ENCODE results near the gene SLC25A6. TPM values are rescaled to one million over a fixed set of nuclear protein-coding genes. Genes with fewer than 3 reads are reported as not detected.
"Not testable (repeated sequence)": the region's sequence is repeated elsewhere in the genome, so short reads cannot be mapped to it uniquely, and the experiment has no call there.

The SLC25A6 gene
- total RNA-seq, 1 donor from 2014 or later: 141 TPM

DNA sequence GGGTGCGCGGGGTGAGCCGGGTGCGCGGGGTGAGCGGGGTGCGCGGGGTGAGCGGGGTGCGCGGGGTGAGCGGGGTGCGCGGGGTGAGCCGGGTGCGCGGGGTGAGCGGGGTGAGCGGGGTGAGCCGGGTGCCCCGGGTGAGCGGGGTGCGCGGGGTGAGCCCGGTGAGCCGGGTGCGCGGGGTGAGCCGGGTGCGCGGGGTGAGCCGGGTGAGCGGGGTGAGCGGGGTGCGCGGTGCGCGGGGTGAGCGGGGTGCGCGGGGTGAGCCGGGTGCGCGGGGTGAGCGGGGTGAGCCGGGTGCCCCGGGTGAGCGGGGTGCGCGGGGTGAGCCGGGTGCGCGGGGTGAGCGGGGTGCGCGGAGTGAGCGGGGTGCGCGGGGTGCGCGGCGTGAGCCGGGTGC lies 25.6 kb downstream of the SLC25A6 start:
- ATAC-seq (ENCODE audit: poor library complexity); DNase-seq; intact Hi-C loops (cut with DNase I): not testable (repeated sequence)

DNA sequence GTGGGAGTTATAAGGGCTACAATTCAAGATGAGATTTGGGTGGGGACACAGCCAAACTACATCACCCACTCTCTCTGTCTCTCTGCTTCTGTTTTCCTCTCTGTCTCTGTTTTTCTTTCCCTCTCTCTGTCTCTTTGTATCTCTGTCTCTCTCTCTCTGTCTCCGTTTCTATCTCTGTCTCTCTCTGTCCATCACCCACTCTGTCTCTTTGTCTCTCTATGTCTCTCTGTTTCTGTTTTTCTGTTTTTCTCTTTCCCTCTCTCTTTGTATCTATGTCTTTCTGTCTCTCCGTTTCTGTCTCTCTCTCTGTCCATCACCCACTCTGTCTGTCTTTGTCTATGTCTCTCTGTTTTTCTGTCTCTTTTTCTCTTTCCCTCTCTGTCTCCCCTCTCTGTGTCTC lies 30.0 kb downstream of the SLC25A6 start:
- intact Hi-C loops (cut with DNase I): no loop called here
- no peak for ATAC-seq (ENCODE audit: poor library complexity)
- DNase-seq: no peak

DNA sequence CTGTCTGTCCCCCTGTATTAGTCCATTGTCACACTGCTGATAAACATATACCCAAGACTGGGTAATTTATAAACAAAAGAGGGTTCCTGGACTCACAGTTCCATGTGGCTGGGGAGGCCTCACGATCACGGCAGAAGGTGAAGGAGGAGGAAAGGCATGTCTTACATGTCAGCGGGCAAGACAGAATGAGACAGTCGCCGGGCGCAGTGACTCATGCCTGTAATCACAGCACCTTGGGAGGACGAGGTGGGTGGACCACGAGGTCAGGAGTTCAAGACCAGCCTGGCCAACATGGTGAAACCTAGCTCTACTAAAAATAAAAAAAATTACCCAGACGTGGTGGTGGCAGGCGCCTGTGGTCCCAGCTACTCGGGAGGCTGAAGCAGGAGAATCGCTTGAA lies 30.6 kb downstream of the SLC25A6 start:
- ATAC-seq (ENCODE audit: poor library complexity): no peak
- intact Hi-C loops (cut with DNase I): no loop called here
- DNase-seq: no peak

DNA sequence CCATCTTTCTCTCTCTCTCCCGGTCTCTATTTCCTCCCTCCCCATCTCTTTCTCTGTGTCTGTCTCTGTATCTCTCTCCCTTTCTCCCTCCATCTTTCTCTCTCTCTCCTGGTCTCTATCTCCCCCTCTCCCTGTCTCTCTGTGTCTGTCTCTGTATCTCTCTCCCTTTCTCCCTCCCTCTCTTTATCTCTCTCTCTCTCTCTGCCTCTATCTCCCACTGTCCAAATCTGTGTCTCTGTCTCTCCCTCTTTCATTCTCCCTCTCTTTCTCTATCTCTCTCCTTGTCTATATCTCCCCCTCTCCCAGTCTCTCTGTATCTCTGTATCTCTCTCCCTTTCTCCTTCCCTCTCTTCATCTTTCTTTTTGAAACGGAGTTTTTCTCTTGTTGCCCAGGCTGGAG lies 31.7 kb downstream of the SLC25A6 start:
- intact Hi-C loops (cut with DNase I): no loop called here
- DNase-seq (no peak), ATAC-seq (ENCODE audit: poor library complexity) (no peak)

DNA sequence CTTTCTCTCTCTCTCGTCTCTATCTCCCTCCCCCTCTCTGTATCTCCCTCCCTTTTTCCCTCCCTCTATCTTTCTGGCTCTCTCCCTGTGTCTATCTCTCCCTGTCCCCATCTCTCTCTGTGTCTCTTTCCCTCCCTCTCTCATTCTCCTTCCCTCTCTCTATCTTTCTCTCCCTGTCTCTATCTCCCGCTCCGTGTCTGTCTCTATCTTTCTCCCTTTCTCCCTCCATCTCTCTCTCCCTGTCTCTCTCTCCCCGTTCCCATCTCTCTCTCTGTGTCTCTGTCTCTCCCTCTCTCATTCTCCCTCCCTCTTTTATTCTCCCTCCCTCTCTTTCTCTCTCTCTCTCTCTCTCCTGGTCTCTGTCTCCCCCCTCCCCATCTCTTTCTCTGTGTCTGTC lies 32.4 kb downstream of the SLC25A6 start:
- DNase-seq (no peak), ATAC-seq (ENCODE audit: poor library complexity) (no peak)
- intact Hi-C loops (cut with DNase I): no loop called here

DNA sequence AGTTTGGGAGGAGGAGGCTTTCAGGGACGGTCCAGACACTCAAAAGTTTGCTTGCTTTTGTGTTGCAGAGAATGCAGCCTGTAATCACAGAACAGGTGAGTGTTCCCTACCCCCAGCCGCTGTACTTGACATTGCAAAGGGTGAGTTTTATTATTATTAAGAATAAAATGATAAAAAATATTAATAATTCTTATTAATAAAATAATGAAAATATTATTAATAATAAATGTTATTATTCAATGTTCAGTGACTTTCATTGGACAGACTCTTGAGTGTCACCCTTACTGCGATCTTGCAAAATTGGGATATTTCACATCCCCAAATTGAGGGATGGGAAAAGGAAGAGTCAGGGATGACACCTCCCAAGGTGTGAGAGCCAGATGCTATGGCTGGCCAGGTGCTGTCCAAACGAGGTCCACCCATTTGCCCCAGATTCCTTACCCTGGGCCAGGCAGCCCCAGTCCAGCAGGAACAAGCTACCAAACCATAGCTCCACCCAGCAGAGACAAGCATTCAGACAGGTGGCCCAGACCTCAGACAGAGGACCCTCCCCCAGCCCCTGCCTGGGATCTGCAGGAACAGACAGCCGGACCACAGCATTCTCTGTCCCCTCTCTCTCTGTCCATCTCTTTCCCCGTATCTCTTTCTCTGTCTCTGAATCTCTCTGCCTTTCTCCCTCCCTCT lies 33.0 kb downstream of the SLC25A6 start:
- no peak for ATAC-seq (ENCODE audit: poor library complexity)
- intact Hi-C loops (cut with DNase I): no loop called here
- DNase-seq: no peak

DNA sequence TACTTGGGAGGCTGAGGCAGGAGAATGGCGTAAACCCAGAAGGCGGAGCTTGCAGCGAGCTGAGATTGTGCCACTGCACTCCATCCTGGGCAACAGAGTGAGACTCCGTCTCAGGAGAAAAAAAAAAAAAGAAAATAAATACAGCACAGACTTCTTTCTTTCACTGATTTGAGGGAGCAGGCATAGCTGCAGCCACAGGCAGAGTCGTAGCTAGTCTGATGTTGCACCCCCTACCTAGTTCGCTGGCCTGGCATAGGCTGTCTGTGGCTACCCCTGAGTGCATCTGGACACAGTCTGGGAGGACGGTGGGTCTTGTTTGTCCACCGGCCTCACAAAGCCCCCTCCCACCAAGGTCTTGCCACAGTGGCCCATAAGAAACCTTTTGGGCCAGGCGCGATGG lies 33.9 kb downstream of the SLC25A6 start:
- intact Hi-C loops (cut with DNase I): no loop called here
- ATAC-seq (ENCODE audit: poor library complexity) (no peak), DNase-seq (no peak)

DNA sequence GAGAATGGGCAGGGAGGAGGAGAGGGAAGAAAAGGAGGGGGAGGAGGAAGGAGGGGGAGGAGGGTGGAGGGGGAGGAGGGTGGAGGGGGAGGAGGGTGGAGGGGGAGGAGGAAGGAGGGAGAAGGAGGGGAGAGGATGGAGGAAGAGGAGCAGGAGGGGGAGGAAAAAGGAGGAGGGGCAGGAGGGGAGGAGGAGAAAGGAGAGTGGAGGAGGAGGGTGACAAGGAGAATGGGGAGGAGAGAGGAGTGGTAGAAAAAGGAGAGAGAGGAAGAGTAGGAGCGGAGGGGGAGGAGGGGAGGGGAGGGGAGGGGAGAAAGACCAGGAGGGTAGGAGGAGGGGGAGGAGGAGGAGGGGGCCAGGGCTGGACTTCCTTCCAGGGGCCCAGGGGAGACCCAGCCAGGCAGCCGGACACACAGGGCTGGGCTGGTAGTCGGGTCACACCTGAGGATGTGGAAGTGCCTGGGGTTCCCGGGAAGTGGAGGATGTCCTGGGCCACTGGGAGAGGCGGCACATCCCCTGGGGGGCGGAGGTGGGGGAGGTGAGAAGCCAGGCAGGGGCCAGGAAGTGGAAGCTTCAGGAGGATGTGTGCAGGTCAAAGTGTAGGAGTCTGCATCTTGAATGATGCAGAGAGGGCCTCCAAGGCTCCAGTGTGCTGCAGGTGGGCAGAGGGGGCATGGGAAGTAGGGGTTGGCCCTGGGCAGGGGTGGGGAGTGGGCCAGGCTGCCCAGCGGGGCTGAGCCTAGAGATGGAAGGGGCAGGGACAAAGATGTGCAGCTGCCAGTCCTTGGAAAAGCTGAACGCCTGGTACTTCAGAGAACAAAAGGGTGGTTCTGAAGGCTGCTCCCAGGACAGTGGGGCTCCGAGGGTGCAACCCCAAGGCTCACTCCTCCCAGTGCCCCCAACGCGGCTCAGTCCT lies 36.5 kb downstream of the SLC25A6 start:
- intact Hi-C loops (cut with DNase I): no loop called here
- DNase-seq (no peak), ATAC-seq (ENCODE audit: poor library complexity) (no peak)

DNA sequence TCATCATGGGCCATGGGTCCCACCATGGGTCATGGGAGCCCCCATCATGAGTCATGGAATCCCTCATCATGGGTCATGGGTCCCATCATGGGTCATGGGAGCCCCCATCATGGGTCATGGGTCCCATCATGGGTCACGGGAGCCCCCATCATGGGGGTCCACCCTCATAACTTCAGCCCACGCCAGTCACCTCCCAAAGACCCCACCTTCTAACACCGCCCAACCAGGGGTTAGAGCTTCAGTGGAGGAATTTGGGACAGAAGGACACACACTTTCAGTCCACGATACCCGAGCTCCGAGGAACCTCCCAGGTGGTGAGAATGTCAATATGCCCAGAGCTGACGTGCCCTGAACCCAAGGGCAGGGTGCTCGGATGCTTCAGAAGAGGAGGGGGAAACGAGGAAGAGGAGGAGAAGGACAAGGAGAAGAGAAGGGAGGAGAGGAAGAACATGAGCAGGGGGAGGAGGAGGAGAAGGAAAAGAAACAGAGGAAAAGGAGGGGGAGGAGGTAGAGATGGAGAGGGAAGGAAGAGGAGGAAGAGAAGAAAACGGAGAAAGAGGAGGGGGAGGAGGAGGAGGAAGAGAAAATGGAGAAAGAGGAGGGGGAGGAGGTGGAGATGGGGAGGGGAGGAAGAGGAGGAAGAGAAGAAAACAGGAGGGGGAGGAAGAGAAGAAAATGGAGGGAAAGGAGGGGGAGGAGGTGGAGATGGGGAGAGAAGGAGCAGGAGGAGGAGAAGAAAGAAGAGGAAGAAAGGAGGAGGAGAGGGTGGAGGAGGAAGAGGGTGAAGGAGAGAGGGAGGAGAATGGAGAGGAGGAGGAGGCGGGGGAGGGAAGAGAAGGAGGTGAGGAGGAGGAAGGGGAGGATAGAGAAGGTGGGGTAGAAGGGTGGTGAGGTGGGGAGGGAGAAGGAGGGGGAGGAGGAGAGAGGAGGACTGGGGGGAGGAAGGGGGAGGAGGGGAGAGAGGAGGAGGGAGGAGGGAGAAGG lies 37.6 kb downstream of the SLC25A6 start:
- intact Hi-C loops (cut with DNase I): no loop called here
- ATAC-seq (ENCODE audit: poor library complexity): no peak
- DNase-seq: no peak

DNA sequence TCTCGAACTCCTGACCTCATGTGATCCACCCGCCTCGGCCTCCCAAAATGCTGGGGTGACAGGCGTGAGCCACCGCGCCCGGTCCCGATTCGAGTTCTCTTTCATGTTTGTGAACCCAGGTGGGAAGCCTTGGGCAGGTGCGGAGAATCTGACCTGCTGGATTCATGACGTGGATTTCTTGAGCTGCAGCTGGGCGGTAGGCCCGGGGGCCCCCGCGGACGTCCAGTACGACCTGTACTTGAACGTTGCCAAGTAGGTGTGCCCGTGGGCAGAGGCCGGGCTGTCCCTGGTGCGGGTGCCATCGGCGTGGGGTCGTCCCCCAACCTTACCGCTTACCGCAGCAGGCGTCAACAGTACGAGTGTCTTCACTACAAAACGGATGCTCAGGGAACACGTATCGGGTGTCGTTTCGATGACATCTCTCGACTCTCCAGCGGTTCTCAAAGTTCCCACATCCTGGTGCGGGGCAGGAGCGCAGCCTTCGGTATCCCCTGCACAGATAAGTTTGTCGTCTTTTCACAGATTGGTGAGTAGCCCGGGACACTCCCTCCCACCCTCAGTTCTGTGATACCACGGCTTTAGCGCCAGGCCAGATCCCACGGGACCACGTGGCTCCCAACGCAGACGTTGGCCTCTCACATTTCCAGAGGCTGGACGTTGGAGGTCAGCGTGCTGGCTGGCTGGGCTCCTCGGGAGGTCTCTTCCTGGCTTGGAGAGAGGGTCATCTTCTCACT lies 39.8 kb downstream of the SLC25A6 start:
- ATAC-seq (ENCODE audit: poor library complexity): no peak
- intact Hi-C loops (cut with DNase I): no loop called here
- no peak for DNase-seq

DNA sequence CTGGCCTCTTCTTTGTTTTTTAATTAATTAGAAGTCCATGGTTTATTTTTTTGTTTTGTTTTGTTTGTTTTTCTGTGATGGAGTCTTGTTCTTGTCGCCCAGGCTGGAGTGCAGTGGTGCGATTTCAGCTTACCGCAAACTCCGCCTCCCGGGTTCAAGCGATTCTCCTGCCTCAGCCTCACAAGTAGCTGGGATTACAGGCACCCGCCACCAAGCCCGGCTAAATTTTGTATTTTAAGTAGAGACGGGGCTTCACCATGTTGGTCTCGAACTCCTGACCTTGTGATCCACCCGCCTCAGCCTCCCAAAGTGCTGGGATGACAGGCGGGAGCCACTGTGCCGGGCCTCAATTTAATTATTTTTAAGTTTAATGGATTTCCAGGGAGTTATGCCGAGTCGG lies 42.3 kb downstream of the SLC25A6 start:
- peak; percentile 18 for DNase-seq
- intact Hi-C loops (cut with DNase I); ATAC-seq (ENCODE audit: poor library complexity): not testable (repeated sequence)

DNA sequence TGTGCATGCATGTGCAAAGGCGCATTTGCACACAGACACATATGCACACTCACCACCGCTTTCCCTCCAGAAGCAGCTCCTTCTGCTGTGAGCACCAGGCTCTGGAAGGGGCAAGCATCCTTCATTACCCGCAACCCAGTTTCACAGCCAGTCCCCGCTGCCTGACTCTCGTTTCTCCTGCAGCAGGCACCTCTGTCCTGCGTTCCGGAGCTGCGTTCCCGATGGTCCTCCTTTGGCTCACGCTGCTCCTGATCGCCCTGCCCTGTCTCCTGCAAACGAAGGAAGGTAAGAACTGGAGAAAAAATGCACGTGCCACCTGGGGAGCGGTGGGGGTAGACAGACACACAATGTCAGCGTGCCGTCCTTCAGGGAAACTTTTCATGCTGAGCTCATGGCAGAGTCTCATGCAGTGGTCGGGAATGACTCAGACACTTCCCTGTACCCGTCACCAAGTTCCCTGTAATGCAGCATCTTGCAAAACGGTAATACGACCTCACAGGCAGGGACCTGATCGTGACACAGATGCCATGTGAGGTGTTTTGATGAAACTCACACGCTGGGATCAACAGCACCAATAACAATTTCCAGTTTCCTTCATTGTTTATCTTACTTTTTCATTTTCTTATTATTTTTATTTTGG lies 50.2 kb downstream of the SLC25A6 start:
- ATAC-seq (ENCODE audit: poor library complexity) (no peak), DNase-seq (peak; percentile 12)
- intact Hi-C loops (cut with DNase I): no loop called here

DNA sequence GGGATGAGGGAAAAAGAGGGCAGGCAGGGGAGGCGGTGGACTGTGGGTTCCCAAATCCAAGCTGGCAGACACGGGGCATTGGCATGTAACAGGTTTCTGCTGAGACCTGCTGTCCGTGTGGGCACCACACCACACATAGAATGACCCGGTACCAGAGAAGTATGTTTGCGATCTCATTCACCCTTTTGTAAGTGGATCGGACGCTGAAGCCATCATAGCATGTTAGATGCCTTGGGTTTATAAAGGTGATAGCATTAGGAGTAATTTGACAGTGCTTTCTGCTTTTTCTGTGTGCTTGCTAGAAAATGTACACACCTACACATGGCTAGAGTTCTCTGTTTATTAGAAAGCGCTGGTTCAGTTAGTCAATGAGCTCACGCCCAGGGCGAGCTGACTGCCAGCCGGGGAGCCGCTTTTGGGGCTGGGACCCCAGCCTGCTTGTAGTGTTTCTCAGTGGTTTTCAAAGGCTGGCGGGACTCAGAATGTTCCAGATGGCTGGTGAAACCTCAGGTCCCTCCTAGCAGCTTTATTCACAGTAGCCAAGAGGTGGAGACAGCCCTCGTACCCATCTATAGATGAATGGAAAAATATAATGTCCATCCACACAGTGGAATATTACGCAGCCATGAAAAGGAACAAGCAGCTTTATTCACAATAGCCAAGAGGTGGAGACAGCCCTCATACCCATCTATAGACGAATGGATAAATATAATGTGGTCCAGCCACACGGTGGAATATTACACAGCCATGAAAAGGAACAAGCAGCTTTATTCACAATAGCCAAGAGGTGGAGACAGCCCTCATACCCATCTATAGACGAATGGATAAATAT lies 54.7 kb downstream of the SLC25A6 start:
- DNase-seq (peak; percentile 22), ATAC-seq (ENCODE audit: poor library complexity) (no peak)
- intact Hi-C loops (cut with DNase I): no loop called here

DNA sequence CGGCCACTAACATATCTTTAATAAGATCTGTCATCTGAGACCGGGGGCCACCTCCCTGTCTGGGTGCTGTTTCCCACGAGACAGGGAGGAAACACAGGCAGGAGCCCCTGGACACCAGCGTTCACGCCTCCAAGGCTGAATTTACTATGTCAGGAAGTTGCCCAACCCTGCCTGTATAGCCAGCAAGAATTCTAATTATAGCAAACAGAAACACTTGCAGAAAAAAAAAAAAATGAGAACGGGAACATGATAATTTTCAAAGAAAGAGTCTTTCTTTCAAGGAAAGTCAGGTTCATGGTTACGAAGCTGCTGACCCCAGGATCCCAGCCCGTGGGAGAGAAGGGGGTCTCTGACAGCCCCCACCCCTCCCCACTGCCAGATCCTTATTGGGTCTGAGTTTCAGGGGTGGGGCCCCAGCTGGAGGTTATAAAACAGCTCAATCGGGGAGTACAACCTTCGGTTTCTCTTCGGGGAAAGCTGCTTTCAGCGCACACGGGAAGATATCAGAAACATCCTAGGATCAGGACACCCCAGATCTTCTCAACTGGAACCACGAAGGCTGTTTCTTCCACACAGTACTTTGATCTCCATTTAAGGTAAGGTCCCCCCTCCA lies 55.5 kb downstream of the SLC25A6 start, which contains the start of gene IL3RA:
Gene IL3RA, plus strand, starts transcription at position 455 of the 613 bp plus-strand sequence. CDS start 4,981 bp downstream, outside the sequence.
- peak; percentile 70 for ATAC-seq (ENCODE audit: poor library complexity)
- peak; percentile 46 for DNase-seq
- intact Hi-C loops (cut with DNase I): no loop called here

Measured in Right ventricle myocardium superior (tissue), 1 donor.